Measurements from ENCODE around the gene ANKS3.

ANKS3 gene, protein sequence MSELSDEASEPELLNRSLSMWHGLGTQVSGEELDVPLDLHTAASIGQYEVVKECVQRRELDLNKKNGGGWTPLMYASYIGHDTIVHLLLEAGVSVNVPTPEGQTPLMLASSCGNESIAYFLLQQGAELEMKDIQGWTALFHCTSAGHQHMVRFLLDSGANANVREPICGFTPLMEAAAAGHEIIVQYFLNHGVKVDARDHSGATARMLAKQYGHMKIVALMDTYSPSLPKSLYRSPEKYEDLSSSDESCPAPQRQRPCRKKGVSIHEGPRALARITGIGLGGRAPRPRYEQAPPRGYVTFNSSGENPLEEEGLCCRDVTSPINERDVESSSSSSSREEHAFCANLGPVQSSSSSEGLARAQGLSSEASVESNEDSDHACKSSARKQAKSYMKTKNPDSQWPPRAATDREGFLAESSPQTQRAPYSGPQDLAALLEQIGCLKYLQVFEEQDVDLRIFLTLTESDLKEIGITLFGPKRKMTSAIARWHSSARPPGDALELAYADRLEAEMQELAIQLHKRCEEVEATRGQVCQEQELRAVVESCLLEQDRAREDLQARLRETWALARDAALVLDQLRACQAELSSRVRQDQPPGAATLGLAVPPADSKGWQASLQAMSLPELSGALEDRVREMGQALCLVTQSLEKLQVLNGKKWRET

DNA sequence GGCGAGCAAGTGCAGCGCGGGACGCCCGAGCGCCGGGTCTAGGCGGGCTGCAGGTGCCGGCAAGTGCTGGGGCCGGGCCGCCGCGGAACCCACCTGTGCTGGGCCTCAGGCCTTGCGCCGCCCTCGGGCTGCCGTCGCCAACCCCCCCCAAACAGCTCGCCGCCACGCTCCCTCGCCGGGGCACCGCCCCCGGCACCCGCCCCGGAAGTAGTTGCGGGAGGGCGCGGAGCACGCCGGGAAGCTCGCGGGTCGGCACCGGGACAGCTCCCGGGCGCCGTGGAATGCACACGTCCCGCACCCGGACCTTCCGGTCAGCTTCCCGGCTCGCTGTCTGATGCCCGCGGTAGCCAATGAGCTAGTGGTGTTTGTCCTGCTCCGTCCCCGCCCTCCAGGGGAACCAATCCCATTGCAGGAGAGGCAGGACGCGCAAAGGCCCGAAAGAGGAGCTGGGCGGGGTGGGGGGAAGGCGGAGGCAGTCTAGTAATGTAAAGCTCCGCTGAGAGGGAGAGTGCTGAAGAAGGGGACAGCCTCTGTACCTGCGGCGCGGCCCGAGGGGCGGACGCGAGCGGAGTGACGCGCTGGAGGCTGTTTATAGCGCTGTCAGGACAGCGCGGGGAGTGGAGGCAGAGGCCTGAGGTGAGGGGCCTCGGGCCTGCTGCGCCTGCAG lies at the start of gene ANKS3, which contains the start of gene DNAAF8:
ANKS3 (minus strand) TSS at position 209 of the 667 bp plus-strand sequence. CDS start 4,122 bp downstream, outside the sequence.
DNAAF8 (plus strand) TSS at position 475 of the 667 bp plus-strand sequence. CDS start 1,978 bp downstream, outside the sequence.
- DNase-seq: peak; percentile 88 to 89

DNA sequence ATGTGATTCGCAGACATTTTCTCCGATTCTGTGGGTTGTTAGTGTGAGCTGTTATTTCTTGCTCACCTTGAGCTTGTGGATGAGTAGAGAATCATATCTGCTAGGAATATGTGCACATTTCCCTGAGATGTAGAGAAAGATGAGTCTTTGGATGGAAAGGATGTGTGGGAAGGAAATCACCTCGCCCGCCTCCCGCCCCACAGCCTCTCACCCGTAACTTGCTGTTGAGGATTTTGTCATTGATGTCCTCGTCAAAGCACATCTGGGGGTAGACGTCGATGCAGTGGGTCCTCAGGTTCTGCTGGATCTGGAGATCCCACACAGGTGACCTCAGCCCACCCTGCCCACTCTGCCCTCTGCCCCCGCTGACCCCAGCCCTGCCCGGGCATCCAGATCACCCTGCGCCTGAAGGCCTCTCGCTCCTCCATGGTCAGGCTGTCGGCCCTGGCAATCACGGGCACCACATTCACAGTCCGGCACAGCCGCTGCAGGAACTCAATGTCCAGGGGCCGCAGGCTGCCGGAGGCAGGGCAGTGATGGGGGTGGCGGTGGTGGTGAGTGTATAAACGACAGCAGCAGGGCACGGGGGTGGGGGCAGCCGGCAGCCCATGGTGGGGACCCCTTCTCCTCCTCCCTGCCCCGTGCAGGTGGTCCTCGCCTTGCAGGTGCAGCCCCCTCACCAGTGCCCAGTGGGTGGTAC lies 49.3 kb upstream of the ANKS3 start:
- no peak for DNase-seq

DNA sequence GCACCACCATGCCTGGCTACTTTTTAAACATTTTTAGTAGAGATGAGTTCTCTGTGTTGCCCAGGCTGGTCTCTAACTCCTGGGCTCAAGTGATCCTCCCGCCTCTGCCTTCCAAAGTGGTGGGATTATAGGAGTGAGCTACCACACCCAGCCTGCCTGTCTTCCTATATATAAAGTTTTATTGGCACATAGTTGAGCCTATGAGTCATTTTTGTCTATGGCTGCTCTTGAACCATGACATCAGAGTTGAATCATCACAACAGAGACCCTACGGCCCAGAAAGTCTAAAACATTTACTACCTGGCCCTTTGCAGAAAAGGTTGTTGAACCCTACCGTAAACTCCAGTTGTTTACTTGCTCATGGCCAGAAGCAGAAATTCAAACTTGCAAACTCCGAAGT lies 46.2 kb upstream of the ANKS3 start:
- no peak for DNase-seq

DNA sequence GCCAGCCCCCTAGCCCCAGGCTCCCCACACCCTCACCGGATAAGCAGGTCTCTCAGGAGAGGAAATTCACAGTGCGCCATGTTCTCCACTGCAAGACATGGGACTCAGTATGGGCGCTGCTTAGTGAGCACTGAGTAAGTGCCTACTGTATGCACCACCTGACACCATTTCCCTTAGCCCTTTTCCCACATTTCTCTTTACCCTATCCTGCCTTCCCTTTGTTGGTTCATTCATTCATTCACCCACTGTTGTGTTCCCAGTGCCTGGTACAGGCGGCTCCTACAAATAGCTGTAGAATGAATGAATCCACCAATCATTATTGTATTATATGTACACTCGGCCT lies 44.0 kb upstream of the ANKS3 start:
- DNase-seq: no peak

DNA sequence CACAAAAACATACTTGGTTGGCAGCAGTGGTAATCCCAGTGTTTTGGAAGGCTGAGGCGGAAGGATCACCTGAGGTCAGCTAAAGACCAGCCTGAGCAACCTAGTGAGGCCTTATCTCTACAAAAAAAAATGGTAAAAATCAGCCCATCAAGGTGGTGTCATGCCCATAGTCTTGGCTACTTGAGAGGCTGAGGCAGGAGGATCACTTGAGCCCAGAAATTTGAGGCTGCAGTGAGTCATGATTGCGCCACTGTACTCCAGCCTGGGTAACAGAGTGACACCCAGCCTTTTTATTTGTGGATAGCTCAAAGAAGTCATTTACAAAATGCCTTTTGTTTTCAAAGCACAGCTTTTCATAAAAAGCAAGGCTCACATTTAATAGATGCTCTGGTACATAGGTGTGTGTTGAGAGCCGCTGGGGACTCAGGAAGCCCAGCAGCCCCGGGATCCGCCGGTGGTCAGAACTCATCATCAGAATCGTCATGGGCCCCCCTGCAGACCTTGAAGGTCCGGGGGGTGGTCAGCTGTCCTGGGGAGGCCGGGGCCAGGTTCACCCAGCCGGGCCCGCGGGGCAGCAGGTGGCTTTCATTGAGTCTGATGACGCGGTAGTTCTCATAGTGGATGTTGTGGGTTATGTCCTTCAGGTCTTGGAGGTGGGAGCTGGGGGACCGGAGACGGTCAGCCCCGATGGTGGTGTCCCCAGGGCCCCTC lies 43.4 kb upstream of the ANKS3 start:
- DNase-seq: no peak

DNA sequence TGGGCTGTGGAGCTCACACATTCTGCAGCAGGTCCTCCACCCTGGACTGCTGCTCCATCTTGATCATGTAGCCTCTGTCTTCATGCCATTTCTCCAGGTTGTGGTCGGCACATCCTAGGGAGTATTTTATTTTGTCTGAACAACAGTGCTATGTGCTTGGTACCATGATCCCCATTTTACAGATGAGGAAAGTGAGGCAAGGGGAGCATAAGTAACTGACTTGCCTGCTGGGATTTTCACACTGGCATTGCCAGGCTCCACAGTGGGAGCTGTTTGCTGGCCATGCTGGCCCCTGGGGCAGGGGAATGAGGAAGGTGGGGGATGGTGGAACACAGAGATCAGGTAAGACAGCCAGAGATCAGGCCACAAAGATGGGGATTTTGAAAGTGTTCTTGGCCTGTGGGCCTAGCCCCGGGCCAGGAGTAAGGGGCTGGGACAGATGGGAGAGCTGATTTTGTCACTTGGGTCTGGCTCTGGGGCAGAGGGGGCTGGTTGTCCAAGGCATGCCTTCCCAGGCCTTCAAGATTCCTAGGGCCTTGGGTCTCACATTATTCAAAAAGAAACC lies 42.2 kb upstream of the ANKS3 start:
- no peak for DNase-seq

DNA sequence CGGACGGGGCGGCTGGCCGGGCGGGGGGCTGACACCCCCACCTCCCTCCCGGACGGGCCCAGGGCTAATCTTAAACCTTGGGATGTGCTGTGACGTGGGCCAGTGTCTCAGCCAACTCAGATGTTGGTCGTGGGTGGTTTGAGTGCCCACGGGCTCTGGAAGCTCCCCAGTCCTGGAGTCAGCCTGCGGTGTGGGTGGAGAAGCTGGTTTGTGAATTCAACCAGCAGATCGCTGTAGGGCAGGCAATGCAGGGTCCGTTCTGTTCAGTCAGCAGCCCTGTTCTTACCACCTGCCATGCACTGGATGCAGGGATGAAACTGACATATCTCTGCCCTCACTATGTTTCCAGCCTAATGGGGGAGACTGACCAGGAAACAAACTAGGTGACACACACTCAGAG lies 40.9 kb upstream of the ANKS3 start:
- no peak for DNase-seq

DNA sequence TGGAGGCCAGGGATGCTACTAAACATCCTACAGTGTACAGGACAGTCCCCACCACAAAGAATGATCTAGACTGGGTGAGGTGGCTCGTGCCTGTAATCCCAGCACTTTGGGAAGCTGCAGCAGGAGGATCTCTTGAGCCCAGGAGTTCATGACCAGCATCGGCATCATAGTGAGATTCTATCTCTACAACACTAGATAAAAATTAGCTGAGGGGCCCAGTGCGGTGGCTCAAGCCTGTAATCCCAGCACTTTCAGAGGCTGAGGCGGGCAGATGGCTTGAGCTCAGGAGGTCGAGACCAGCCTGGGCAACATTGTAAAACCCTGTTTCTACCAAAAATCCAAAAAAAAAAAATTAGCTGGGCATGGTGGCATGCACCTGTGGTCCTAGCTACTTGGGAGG lies 38.3 kb upstream of the ANKS3 start:
- DNase-seq: no peak

DNA sequence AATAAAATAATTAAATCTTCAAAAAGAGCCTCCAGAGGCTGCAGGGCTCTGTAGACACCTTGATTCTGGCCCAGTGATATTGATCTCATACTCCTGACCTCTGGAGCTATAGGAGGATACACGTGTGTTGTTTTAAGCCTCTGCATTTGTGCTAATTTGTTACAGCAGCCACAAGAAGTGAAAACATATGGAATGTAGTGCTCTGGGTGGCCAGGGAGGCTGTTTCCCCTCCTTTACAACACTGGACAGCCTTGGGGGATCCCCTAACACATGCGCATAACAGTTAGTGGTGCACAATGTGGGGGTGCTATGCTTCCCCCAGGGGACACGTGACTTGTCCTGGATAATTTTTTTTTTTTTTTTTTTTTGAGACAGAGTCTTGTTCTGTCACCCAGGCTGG lies 37.6 kb upstream of the ANKS3 start:
- no peak for DNase-seq

DNA sequence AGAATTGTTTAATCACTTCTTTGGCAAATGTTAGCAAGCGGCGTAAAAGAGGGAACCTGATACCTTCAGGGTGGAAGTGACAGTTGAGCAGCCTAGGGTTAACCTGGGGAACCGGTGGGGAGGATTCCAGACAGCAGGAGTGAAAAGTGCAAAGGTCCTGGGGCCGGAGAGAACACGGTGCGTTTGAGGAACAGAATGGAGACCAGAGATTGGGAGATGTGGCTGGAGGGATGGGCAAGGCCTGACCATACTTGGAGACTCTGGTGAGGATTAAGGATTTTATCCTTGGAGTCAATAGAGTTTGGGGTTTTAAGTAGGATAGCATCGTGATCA lies 35.2 kb upstream of the ANKS3 start:
- no peak for DNase-seq

DNA sequence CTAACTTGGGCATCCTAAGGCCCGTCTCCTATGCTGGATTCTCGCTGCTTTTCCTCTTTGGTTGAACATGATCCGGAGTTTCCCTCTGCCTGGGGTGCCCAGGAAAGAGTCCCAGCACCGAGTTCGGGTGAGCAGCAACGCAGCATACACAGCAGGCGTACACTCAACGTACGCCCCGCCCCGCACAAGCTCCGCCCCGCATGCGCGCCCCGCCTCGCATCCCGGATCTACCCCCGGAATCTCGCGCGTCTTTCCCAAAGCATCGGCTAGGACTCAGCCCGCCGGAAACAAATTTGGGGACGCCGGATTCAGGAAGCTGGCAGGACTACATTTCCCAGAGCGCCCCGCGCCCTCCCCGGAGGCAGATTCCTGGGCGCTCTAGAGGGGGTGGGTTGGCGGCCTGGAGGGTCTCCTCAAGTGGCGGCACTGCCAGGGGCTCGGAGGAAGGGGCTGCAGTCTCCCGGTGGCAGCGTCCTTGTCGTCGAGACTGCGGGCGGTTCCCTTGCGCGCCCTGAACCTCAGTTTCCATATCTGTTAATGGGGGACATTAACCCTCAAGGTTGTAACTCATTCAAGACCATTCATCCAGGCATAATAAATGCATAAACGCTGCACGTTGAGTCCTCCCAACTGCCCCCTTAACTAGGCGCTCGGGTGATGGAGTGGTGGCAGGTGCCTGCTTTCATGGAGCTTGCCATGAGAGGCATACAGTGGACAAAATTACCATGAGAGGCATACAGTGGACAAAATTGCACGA lies 34.7 kb upstream of the ANKS3 start:
- DNase-seq: peak; percentile 62 to 73

DNA sequence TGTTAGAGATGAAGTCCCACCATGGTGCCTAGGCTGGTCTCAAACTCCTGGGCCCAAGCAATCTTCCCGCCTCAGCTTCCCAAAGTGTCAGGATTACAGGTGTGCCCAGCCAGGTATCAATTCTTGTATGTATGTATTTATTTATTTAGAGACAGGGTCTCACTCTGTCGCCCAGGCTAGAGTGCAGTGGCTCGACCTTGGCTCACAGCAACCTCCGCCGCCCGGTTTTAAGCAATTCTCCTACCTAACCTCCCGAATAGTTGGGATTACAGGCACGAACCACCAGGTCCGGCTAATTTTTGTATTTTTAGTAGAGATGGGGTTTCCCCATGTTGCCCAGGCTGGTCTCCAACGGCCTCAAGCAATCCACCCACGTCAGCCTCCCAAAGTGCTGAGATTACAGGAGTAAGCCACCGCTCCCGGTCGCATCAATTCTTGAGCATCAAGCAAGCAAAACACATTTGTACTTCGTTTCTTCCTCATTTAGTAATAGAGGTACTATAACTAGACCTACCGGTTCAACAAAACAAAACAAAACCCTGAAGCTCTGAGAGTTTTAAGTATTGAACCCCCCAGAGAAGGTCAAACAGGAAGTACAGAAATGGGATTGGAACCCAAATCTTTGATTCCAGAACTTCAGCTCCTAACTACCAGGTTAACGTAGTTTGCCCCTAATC lies 33.9 kb upstream of the ANKS3 start:
- no peak for DNase-seq

DNA sequence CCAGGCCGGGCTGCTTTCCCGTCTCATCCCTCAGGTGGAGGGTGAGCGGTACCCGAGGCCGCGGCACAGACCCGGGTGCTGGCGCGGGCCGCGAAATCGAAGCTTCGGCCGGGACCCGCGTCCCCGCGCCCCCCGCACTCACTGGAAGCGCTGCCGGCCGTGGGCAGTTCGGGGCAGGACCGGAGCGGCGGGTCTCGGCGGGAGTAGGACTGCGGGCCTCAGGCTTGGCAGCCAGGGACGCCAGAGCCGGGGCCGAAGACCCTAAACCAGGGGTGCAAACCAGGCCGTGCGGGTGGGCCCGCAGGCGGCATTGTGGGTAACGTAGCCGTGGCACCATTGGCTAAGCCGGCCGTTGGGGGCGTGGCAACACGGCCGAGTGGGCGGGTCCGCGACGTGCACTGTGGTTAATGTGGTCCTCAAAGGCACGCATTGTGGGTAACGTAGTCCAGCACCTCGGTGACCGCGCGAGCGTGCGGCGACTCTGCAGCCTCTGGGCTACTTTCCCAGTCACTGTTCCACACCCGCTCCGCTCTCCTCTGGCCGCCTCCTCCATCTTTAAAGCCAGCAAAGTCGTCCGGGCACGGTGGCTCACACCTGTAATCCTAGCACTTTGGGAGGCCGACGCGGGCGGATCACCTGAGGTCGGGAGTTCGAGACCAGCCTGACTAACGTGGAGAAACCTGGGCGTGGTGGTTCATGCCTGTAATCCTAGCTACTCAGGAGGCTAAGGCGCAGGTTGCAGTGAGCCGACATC lies 33.0 kb upstream of the ANKS3 start, which contains the start of gene ZNF500:
ZNF500 (minus strand) TSS at position 288 of the 754 bp plus-strand sequence. CDS start 1,184 bp downstream, outside the sequence.
- peak; percentile 70 to 96 for DNase-seq

DNA sequence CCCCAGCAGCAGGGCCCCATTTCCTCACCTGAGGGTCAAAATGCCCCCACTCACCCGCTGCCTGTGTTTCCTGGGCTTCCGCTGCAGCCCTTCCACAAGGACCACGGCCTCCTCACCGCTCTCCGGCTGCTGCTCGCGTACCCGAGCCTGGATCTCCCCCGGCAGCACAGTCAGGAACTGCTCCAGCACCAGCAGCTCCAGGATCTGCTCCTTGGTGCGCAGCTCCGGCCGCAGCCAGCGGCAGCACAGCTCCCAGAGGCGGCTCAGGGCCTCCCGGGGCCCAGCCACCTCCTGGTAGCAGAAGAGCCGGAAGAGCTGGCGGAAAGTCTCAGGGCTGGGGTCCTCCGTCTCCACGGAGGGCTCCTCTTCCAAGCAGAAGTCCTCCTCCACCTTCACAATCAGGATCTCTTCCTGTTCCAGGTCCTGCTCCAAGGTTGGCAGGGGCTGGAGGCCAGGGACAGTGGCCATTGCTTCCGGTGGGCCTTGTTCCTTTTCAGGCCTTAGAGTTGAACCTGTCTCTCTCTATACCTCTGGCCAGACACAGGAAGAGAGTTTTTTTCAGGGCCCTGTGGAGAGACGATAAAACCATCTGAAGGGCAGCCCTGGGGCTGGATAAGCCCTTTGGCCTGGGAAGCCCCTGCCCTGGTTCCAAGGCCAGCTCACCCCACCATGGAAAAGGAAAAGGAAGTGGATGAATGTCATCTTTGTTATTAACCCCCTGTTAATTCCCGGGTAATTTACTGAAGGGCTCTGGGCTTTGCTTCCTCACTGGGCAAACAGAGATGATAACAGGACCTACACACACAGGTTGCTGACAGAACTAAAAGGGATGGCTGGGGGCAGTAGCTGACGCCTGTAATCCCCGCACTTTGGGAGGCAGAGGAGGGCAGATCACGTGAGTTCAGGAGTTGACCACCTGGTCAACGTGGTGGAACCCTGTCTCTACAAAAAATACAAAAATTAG lies 31.7 kb upstream of the ANKS3 start:
- no peak for DNase-seq

DNA sequence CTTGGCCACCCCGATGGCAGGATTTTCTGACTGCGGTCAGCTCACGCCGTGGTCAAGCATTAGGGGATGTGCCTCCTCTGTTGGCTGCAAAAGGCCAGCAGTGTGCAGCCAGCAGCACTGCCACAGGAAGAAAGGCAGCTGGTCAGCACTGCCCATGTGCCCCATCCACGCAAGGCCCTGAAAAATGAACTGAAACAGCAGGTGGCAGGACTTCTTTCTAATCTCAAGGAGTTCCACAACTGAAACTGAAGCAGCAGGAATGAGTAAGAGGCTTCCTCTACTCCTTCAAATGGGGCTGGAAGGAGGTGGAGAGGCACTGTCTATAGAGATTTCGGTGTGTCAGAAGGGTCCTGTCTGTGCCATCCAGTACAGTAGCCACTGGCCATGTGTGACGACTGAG lies 29.7 kb upstream of the ANKS3 start:
- DNase-seq: no peak

DNA sequence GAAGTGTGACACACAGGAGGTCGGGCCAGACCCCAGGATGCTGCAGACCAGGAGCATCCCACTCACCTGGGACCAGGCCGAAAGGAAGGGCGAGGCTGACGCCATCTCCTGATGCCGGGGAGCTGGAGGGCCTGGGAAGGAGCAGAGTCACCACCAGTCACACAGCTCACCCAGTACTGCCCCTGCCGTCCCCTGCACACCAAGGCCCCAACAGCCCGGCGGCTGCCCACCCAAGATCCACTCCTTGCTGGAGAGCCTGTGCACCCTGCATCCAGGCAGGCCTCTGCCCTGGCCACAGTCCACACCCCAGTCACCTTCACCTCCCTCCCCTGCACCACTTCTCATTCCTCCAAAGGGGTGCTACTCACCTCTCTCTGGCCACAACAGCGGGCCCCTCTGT lies 28.1 kb upstream of the ANKS3 start:
- DNase-seq: no peak

DNA sequence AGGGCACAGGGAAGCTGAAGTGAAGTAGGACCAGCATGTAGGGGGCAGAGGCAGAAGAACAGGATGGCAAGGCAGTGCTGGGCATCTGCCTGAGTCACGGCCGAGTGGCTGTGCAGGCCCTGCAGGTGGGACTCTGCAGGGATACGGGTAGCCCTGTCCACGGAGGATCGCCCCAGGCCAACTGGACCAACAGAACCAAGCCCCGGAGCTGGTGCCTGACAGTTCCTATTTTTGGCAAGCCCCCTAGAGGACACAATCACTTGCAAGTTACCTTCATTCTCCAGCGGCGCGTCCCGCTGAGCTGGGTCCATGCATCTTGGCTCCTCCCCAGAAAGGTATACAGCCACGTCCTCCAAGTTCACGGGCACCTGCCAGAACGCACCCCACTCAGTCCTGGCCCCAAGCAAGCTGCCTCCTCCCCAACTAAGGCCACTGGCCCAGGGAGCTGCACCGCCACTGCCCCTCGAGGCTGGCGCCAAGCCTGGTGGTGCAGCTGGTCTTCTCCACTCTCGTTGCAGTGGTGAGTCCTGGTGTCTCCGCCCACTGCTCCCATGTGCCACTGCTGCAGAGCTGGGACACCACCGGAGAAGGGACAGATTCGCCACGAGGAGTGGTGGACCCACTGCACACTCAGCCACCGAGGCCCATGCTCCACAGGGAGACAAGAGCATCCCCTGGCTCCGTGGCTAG lies 26.3 kb upstream of the ANKS3 start:
- no peak for DNase-seq

DNA sequence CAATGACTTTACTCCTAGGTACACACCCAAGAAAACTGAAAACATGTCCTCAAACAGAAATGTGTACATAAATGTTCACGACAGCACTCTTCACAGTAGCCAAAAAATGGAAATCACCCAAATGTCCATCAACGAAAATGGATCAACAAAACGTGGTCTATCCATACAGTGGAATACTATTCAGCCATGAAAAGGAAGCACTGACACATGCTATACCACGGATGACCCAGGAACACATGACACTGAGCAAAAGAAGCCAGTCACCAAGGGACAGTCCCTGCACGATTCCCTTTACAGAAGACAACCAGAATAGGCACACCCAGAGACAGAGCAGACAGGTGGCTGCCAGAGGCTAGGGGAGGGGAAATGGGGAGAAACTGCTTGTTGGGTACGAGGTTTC lies 21.6 kb upstream of the ANKS3 start:
- DNase-seq: no peak

Measured in cerebellar nuclear complex (tissue), 1 donor.